ENCODE results near the gene RGR.

RGR gene

DNA sequence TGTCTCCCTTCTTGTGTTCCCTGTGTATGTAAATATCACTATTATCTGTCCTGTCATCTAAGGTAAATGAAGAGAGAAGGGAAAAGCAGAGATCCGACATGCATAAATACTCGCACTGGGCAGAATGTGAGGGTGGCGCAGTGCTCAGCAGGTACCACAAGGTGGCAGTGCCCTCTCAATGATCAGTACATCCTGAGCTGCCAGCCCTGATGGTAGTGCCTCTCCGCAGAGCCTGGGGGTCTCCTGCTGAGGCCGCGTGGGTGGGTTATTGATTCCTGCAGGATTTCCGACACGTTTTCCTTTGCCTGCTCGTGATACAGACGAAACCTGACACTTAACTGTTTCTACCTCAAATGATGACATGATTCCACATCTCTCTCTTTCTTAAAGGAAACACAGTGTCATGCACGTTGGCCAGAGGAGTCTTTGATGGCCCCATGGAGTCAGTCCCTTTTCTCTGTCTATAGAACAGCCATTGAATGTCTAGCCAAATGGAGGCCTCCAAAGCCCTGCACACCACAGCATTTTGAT, 19.8 kb downstream of the RGR start:
- Histone ChIP-seq H3K4me3 (ENCODE audit: low read depth, low read length, poor library complexity, severe bottlenecking) (no peak overlapping the region), H4K20me1 (ENCODE audit: insufficient read depth, low read length) (no peaks in the 10 kb centered on the region), H3K79me2 (ENCODE audit: insufficient read depth, low read length) (no peaks in the 10 kb centered on the region), H3K27me3 (ENCODE audit: insufficient read depth, low read length) (no peaks in the 10 kb centered on the region), H3K4me2 (ENCODE audit: low read length) (no peak overlapping the region), H3K9me3 (ENCODE audit: low read length) (no peaks in the 10 kb centered on the region), H2AFZ (ENCODE audit: low read length) (no peak overlapping the region), H3K9ac (ENCODE audit: low read length) (no peak overlapping the region), H3F3A (ENCODE audit: insufficient read depth, low read length) (no peaks in the 10 kb centered on the region), H3K27ac (ENCODE audit: low read depth, low read length, poor library complexity, severe bottlenecking) (no peak overlapping the region), H3K36me3 (ENCODE audit: insufficient read depth, low read length) (no peaks in the 10 kb centered on the region), H3K4me1 (ENCODE audit: insufficient read depth, low read length, severe bottlenecking) (no peaks in the 10 kb centered on the region), H3K9me2 (ENCODE audit: low read depth, low read length) (no peaks in the 10 kb centered on the region)
- no peak for TF ChIP-seq EZH2 (IDR thresholded peaks at IDR 0.05; ENCODE audit: borderline replicate concordance, low read length)
- TF ChIP-seq, protein P1, sequence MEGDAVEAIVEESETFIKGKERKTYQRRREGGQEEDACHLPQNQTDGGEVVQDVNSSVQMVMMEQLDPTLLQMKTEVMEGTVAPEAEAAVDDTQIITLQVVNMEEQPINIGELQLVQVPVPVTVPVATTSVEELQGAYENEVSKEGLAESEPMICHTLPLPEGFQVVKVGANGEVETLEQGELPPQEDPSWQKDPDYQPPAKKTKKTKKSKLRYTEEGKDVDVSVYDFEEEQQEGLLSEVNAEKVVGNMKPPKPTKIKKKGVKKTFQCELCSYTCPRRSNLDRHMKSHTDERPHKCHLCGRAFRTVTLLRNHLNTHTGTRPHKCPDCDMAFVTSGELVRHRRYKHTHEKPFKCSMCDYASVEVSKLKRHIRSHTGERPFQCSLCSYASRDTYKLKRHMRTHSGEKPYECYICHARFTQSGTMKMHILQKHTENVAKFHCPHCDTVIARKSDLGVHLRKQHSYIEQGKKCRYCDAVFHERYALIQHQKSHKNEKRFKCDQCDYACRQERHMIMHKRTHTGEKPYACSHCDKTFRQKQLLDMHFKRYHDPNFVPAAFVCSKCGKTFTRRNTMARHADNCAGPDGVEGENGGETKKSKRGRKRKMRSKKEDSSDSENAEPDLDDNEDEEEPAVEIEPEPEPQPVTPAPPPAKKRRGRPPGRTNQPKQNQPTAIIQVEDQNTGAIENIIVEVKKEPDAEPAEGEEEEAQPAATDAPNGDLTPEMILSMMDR (IDR thresholded peaks at IDR 0.05; ENCODE audit: low read length), result peak; percentile 93

DNA sequence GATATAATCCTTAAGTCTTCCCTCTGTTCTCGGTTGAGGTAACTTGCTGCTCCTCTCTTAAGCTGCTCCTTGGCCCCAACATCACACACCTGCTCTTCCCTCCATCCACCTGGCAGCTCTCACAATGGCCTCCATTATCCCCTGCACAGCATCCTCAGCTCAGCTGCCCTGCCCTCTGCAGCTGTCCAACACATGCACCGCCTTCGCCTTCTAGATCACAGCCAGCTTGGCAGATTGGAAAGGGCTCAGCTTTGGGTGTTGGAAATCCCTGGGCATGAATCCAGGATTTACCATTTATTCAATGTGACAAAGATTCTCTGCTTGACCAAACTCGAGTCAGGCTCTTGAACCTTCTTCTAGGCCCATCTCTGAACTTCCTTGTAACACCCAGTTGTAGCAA, 20.6 kb downstream of the RGR start:
- Histone ChIP-seq H3K4me2 (ENCODE audit: low read length) (no peak overlapping the region), H3K4me3 (ENCODE audit: low read depth, low read length, poor library complexity, severe bottlenecking) (no peak overlapping the region), H2AFZ (ENCODE audit: low read length) (no peak overlapping the region), H3F3A (ENCODE audit: insufficient read depth, low read length) (no peaks in the 10 kb centered on the region), H3K9ac (ENCODE audit: low read length) (no peak overlapping the region), H3K9me3 (ENCODE audit: low read length) (no peaks in the 10 kb centered on the region), H3K27ac (ENCODE audit: low read depth, low read length, poor library complexity, severe bottlenecking) (no peak overlapping the region), H3K36me3 (ENCODE audit: insufficient read depth, low read length) (no peaks in the 10 kb centered on the region), H3K4me1 (ENCODE audit: insufficient read depth, low read length, severe bottlenecking) (no peaks in the 10 kb centered on the region), H3K79me2 (ENCODE audit: insufficient read depth, low read length) (no peaks in the 10 kb centered on the region), H3K27me3 (ENCODE audit: insufficient read depth, low read length) (no peaks in the 10 kb centered on the region), H4K20me1 (ENCODE audit: insufficient read depth, low read length) (no peaks in the 10 kb centered on the region), H3K9me2 (ENCODE audit: low read depth, low read length) (no peaks in the 10 kb centered on the region)
- TF ChIP-seq, protein P1 (IDR thresholded peaks at IDR 0.05; ENCODE audit: low read length), result no peak
- no peak for TF ChIP-seq EZH2 (IDR thresholded peaks at IDR 0.05; ENCODE audit: borderline replicate concordance, low read length)

DNA sequence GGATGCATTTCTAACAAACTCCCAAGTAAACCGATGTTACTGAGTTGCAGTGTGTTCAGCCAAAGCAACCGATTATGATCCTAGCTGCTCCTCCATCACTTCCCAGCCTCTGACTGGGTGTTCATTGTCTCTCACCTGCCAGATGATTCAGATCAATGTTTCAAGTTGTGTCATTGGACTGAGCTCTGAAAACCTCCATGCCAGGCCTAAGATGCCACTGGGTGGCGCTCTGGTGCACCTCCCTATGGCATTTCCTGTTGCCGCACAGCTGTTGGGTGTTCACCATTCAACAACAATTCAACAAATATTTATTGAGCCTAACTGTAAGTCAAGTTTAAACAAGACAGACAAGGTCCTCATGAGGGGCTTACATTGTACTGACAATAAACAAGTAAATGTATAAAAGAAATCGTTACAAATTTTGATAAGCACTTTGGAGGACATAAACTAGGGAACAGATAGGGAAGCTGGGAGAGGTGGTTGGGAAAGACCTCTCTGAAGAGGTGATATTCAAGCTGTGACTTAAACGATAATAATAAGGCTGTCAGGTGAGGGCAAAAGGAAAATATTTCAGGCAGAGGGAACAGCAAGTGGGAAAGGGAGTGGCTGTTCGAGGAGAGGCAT, 22.8 kb downstream of the RGR start:
- no peaks in the 10 kb centered on the region for H3K9me2 ChIP-seq (ENCODE audit: low read depth, low read length)
- H3K9ac ChIP-seq (ENCODE audit: low read length), result no peak overlapping the region
- no peaks in the 10 kb centered on the region for H3K36me3 ChIP-seq (ENCODE audit: insufficient read depth, low read length)
- no peak overlapping the region for H2AFZ ChIP-seq (ENCODE audit: low read length)
- no peaks in the 10 kb centered on the region for H3K79me2 ChIP-seq (ENCODE audit: insufficient read depth, low read length)
- no peak for TF ChIP-seq EZH2 (IDR thresholded peaks at IDR 0.05; ENCODE audit: borderline replicate concordance, low read length)
- TF ChIP-seq, protein P1 (IDR thresholded peaks at IDR 0.05; ENCODE audit: low read length), result peak; percentile 79
- no peaks in the 10 kb centered on the region for H4K20me1 ChIP-seq (ENCODE audit: insufficient read depth, low read length)
- H3K9me3 ChIP-seq (ENCODE audit: low read length), result no peaks in the 10 kb centered on the region
- H3K27ac ChIP-seq (ENCODE audit: low read depth, low read length, poor library complexity, severe bottlenecking), result no peak overlapping the region
- no peak overlapping the region for H3K4me2 ChIP-seq (ENCODE audit: low read length)
- no peaks in the 10 kb centered on the region for H3F3A ChIP-seq (ENCODE audit: insufficient read depth, low read length)
- no peak overlapping the region for H3K4me3 ChIP-seq (ENCODE audit: low read depth, low read length, poor library complexity, severe bottlenecking)
- no peaks in the 10 kb centered on the region for H3K4me1 ChIP-seq (ENCODE audit: insufficient read depth, low read length, severe bottlenecking)
- H3K27me3 ChIP-seq (ENCODE audit: insufficient read depth, low read length), result no peaks in the 10 kb centered on the region
